Type B pancreatic cell (in vitro differentiated cells): Measurements from ENCODE around the gene NKAIN2. TPM values are rescaled to one million over a fixed set of nuclear protein-coding genes. Genes with fewer than 3 reads are reported as not detected.

Source experiments
- DNase-seq: peaks from one replicate; pipeline ENCODE4 v3.0.0; 2021; ENCODE audit warnings: mixed read lengths; ENCODE audit not compliant: unreplicated experiment; ENCODE audit errors: extremely low spot score
- H3K27ac Mint-ChIP-seq: 2 replicates; pipeline ENCODE4 v1.8.0; 2021; ENCODE audit warnings: mild to moderate bottlenecking, mixed read lengths
- H3K27me3 Mint-ChIP-seq: 2 replicates; pipeline ENCODE4 v1.8.0; 2021; ENCODE audit warnings: mixed read lengths
- H3K36me3 Mint-ChIP-seq: 2 replicates; pipeline ENCODE4 v1.8.0; 2021; ENCODE audit warnings: mixed read lengths
- H3K4me1 Mint-ChIP-seq: one replicate; pipeline ENCODE4 v1.8.0; 2021; ENCODE audit warnings: mixed read lengths; ENCODE audit not compliant: unreplicated experiment
- H3K4me3 Mint-ChIP-seq: 2 replicates; pipeline ENCODE4 v1.8.0; 2021; ENCODE audit warnings: mild to moderate bottlenecking, mixed read lengths
- H3K9me3 Mint-ChIP-seq: 2 replicates; pipeline ENCODE4 v1.8.0; 2021; ENCODE audit warnings: mixed read lengths
- total RNA-seq: library from RNA; stranded (reverse); gene quantifications from 2 replicates; pipeline ENCODE4 v1.2.1, GENCODE V29; 2021; ENCODE audit warnings: low replicate concordance
- TF ChIP-seq, protein P1 (sequence below): fragments of 200-600 bp; sonication (generic); conservative IDR thresholded peaks from 2 replicates; pipeline ENCODE4 v1.5.0; 2021; ENCODE audit warnings: antibody characterized with exemption, mild to moderate bottlenecking

NKAIN2 gene
- total RNA-seq, 1 donor from 2014 or later, result 1.7 TPM

DNA sequence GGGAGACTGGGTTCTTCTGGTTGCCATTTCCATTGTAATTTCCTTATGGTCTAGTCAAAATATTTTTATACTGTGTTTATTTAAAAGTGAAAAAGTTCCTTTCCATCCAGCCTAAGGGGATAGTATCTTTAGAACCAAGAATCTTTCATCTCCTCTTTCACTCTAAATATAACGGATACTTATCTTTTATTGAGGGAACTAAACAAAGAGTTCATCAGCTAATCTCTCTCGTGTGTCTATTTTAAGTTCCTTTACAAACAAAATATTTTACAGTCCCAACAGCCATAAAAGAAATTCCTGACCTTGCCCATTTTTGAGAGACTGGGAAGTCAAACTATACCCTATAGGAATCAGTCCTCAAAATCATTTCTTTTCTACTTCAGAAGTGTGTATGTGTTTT is 232.7 kb downstream of the NKAIN2 start:
- Mint-ChIP-seq H3K4me1 (no peaks in the 10 kb centered on the region), H3K4me3 (peak overlapping the region; percentile 15), H3K27ac (no peak overlapping the region), H3K27me3 (no peaks in the 10 kb centered on the region), H3K36me3 (no peaks in the 10 kb centered on the region), H3K9me3 (peaks cover 4% of the 10 kb centered on the region)
- TF ChIP-seq, protein P1, sequence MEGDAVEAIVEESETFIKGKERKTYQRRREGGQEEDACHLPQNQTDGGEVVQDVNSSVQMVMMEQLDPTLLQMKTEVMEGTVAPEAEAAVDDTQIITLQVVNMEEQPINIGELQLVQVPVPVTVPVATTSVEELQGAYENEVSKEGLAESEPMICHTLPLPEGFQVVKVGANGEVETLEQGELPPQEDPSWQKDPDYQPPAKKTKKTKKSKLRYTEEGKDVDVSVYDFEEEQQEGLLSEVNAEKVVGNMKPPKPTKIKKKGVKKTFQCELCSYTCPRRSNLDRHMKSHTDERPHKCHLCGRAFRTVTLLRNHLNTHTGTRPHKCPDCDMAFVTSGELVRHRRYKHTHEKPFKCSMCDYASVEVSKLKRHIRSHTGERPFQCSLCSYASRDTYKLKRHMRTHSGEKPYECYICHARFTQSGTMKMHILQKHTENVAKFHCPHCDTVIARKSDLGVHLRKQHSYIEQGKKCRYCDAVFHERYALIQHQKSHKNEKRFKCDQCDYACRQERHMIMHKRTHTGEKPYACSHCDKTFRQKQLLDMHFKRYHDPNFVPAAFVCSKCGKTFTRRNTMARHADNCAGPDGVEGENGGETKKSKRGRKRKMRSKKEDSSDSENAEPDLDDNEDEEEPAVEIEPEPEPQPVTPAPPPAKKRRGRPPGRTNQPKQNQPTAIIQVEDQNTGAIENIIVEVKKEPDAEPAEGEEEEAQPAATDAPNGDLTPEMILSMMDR, result no peak
- no peak for DNase-seq

DNA sequence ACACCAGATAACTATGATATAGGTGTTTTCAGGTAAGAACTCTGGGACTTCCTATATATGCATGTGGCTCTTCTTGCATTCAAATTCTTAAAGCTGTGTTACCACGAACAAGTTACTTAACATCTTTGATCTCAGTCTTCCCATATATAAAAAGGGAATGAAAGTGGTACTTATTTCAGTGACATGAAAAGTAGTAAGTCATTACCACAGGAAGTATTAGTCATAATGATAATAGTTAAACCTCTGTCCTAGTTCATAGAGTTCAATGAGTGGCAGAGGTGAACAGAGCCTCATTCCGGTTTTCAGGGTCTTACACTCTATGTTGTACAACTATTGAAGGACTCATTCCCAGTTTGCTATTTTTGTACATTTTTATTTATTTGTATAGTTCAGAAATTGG is 237.0 kb downstream of the NKAIN2 start:
- no peaks in the 10 kb centered on the region for H3K27me3 Mint-ChIP-seq
- H3K4me3 Mint-ChIP-seq, result no peak overlapping the region
- no peaks in the 10 kb centered on the region for H3K36me3 Mint-ChIP-seq
- H3K9me3 Mint-ChIP-seq, result no peaks in the 10 kb centered on the region
- DNase-seq, result no peak
- peaks cover 4% of the 10 kb centered on the region for H3K4me1 Mint-ChIP-seq
- H3K27ac Mint-ChIP-seq, result no peak overlapping the region
- TF ChIP-seq, protein P1, result no peak

DNA sequence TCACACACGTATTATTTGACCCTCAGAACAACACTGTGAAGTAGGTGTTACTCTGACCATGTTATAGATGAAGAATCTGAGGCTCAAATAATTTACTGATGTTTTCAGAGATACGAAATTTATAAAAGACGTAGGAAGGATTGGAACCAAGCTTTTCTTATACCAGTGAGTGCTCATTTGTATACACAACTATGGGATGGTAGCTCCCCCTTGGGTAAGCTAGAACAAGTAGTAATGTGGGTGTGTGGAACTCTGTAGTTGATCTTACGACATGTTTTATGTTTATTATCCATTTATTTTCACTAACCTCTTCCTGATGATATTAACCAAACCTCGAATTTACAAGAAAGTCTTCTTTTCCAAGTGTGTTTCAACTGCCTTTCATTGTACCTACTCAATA is 248.5 kb downstream of the NKAIN2 start:
- H3K4me3 Mint-ChIP-seq, result no peak overlapping the region
- H3K4me1 Mint-ChIP-seq, result peaks cover 21% of the 10 kb centered on the region
- peaks cover 4% of the 10 kb centered on the region for H3K36me3 Mint-ChIP-seq
- no peak for DNase-seq
- TF ChIP-seq, protein P1, result no peak
- H3K27me3 Mint-ChIP-seq, result no peaks in the 10 kb centered on the region
- H3K9me3 Mint-ChIP-seq, result no peaks in the 10 kb centered on the region
- H3K27ac Mint-ChIP-seq, result no peak overlapping the region

DNA sequence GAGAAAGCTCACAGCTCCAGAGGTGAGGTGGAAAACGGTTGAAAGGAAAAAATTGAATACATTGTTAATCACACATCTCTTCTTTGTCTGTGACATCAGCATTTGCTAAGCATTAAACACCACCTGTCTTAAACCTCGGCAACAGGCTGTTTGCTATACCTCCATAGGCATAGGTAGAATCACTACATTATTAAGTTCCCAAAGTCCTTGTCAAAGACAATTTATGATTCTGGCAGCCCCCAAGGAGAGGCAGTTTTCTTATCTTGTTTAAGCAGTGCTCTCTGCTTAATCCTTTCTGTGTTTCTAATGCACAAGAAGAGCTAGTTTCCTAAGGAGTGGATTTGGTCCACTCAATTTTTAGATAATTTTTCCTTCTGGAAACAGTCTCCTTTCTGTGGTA is 249.7 kb downstream of the NKAIN2 start:
- TF ChIP-seq, protein P1, result no peak
- DNase-seq, result no peak
- no peaks in the 10 kb centered on the region for H3K27me3 Mint-ChIP-seq
- no peak overlapping the region for H3K27ac Mint-ChIP-seq
- H3K4me3 Mint-ChIP-seq, result no peak overlapping the region
- H3K36me3 Mint-ChIP-seq, result peaks cover 4% of the 10 kb centered on the region
- peaks cover 30% of the 10 kb centered on the region for H3K4me1 Mint-ChIP-seq
- H3K9me3 Mint-ChIP-seq, result no peaks in the 10 kb centered on the region

DNA sequence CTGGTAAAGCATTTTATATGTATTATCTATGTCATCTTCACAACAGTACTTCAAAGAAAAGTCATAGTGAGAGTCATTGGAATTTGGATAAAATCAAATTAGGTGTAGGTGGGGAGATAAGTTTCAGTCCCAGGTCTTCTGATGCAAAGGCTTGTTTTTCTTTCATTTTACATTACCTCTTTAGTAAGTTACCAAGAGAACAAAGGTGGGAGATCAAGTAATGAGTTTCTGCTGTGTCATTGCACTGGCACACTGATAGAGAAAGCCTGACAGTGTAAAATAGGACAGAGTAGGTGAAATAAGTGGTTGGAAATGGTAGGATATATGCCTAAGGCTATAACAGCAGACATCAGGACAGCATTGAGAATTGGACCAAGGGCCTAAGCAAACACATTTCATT is 250.4 kb downstream of the NKAIN2 start:
- Mint-ChIP-seq H3K36me3 (peaks cover 4% of the 10 kb centered on the region), H3K27me3 (peaks cover under 1% of the 10 kb centered on the region), H3K4me1 (peaks cover 30% of the 10 kb centered on the region), H3K4me3 (no peak overlapping the region), H3K27ac (no peak overlapping the region), H3K9me3 (no peaks in the 10 kb centered on the region)
- no peak for DNase-seq
- TF ChIP-seq, protein P1, result no peak

DNA sequence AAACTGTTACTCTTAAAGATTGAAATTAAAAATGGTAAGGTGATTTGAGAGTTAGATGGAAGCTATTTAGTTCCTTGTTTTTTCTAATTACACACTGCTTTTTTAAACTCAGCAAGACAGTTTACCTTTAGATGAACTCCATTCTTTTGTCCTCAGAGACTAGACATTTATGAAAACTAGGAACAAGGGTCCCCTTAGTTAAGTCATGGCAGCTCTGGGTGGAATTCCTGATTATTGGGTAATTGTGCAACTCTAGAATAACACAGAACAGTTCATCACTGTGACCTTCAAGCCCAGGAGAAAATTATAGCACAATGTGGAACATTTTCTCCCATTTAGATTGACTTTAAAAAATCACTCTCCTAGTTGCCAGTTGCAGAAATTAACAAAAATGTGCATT is 251.7 kb downstream of the NKAIN2 start:
- DNase-seq, result no peak
- Mint-ChIP-seq H3K4me1 (peaks cover 24% of the 10 kb centered on the region), H3K9me3 (no peaks in the 10 kb centered on the region), H3K27ac (no peak overlapping the region), H3K27me3 (peaks cover 4% of the 10 kb centered on the region), H3K36me3 (peaks cover 4% of the 10 kb centered on the region), H3K4me3 (no peak overlapping the region)
- TF ChIP-seq, protein P1, result no peak
